ENCODE measurements around the gene ZCCHC7. TPM values are rescaled to one million over a fixed set of nuclear protein-coding genes. Genes with fewer than 3 reads are reported as not detected.

The ZCCHC7 gene
- total and polyA plus RNA-seq, 7 experiments from 2014 or later = 26.1 to 47.1 (median 40.3) TPM

DNA sequence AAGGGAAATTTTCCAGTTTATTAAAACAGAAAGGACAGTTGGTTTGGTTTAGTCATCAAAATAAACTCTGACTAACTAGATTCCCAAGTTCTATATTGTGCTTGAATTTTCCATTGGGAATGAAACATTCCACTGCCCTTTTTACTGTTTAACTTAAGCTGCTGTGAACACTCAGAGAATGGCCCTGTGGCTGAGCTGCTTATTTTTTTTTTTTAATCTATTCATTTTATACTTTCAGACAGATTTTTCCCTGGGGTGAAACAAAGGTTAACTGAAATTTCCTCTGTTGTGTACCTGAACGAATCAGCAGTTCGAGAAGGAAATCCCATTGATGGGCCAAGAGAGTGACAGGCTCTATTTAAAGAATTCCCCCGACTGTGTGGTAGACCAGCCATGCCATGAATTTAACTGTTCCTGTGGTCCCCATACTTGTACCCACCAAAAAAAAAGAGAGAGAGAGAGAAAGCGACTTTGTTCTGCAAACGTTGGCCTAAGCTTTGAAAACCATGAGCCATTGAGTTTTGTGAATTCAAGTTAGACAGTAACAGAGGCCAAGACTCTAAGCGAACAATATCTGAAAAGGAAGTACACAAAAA is 163.5 kb downstream of the ZCCHC7 start:
- Histone ChIP-seq H3K4me3 (ENCODE audit: low read length) (no peak overlapping the region), H3K27ac (ENCODE audit: low read depth, low read length) (no peak overlapping the region), H3K27me3 (ENCODE audit: control insufficient read depth in 2 of 2, insufficient read depth in 2 of 2, low read length in 2 of 2) (no peaks in the 10 kb centered on the region), H3K36me3 (ENCODE audit: control insufficient read depth in 2 of 3, insufficient read depth in 3 of 3, low read length in 3 of 3) (no peaks in the 10 kb centered on the region), H3K4me1 (ENCODE audit: control insufficient read depth in 2 of 2, insufficient read depth in 2 of 2, low read length in 2 of 2) (no peaks in the 10 kb centered on the region), H3K9me3 (ENCODE audit: control insufficient read depth in 2 of 3, low read length in 3 of 3) (no peaks in the 10 kb centered on the region)
- Mint-ChIP-seq H3K27me3 (no peaks in the 10 kb centered on the region), H3K36me3 (peaks cover 0 to 10% (median 8%) of the 10 kb centered on the region in 5 donors), H3K4me1 (peaks cover 7 to 40% (median 32%) of the 10 kb centered on the region in 7 donors), H3K4me3 (no peak overlapping the region), H3K27ac (peak overlapping the region in 2 of 9 donors; percentile 4 to 63), H3K9me3 (peaks cover 0 to 2% (median 0%) of the 10 kb centered on the region in 11 donors)
- CTCF ChIA-PET = no interaction called here
- intact Hi-C loops (cut with micrococcal nuclease) = no loop called here
- DNase-seq = no peak
- POLR2A ChIA-PET = interaction anchor here (0.5 kb wide), 1 partner anchor 737 kb away, joined by 3 read pairs; no protein-coding TSS in a partner anchor
- no peak for ATAC-seq

DNA sequence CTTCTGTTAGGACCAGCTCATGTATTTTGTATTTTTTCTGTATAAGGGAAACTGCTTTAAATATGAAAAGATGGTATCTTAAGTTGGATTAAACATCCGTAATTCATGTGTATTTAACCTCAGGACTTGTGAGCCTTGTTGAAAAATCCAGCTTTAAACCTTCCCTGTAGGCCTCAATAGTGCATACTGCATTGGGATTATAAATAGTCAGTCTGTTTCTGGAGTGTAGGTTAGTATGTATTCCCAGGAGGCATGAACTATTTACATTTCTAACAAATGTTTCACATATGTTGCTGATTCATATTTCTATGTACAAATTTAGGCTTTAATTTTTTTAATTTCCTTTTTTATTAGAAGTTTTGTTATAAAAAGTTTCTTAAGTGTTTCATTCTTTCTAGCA is 164.3 kb downstream of the ZCCHC7 start:
- H3K9me3 Mint-ChIP-seq = peaks cover 0 to 5% (median 0%) of the 10 kb centered on the region in 11 donors
- H3K27ac Mint-ChIP-seq = no peak overlapping the region
- no peak overlapping the region for H3K4me3 Mint-ChIP-seq
- POLR2A ChIA-PET = interaction anchor here (0.5 kb wide), 1 partner anchor 738 kb away, joined by 3 read pairs; no protein-coding TSS in a partner anchor
- H3K36me3 ChIP-seq (ENCODE audit: control insufficient read depth in 2 of 3, insufficient read depth in 3 of 3, low read length in 3 of 3) = no peaks in the 10 kb centered on the region
- H3K4me3 ChIP-seq (ENCODE audit: low read length) = no peak overlapping the region
- no peaks in the 10 kb centered on the region for H3K4me1 ChIP-seq (ENCODE audit: control insufficient read depth in 2 of 2, insufficient read depth in 2 of 2, low read length in 2 of 2)
- H3K27ac ChIP-seq (ENCODE audit: low read depth, low read length) = no peak overlapping the region
- no peak for DNase-seq
- peaks cover 0 to 15% (median 12%) of the 10 kb centered on the region in 5 donors for H3K36me3 Mint-ChIP-seq
- no peaks in the 10 kb centered on the region for H3K9me3 ChIP-seq (ENCODE audit: control insufficient read depth in 2 of 3, low read length in 3 of 3)
- no peaks in the 10 kb centered on the region for H3K27me3 Mint-ChIP-seq
- CTCF ChIA-PET = no interaction called here
- H3K4me1 Mint-ChIP-seq = peaks cover 11 to 47% (median 37%) of the 10 kb centered on the region in 7 donors
- intact Hi-C loops (cut with micrococcal nuclease) = no loop called here
- no peak for ATAC-seq
- no peaks in the 10 kb centered on the region for H3K27me3 ChIP-seq (ENCODE audit: control insufficient read depth in 2 of 2, insufficient read depth in 2 of 2, low read length in 2 of 2)

DNA sequence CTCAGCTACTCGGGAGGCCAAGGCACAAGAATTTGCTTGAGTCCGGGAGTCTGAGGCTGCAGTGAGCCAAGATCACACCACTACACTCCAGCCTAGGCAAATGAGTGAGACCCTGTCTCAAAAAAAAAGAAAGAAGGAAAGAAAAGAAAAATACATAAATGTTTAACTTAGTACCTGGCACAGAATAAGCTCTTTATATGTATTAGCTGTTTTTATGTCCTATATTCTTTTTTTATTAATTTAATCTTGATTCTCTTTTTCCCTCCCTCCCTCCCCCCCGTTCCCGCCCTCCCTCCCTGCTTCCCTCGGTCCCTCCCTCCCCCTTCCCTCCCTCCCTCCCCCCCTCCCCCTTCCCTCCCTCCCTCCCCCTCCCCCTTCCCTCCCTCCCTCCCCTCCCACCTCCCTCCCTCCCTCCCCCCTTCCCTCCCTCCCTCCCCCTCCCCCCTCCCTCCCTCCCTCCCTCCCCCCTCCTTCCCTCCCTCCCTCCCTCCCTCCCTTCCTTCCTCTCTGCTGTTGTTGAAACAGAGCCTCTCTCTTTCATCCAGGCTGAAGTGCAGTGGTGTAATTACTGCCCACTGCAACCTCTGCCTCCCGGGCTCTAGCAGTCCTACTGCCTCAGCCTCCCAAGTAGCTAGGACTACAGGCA is 166.3 kb downstream of the ZCCHC7 start:
- Histone ChIP-seq H3K4me1 (ENCODE audit: control insufficient read depth in 2 of 2, insufficient read depth in 2 of 2, low read length in 2 of 2) (no peaks in the 10 kb centered on the region), H3K27ac (ENCODE audit: low read depth, low read length) (no peak overlapping the region), H3K9me3 (ENCODE audit: control insufficient read depth in 2 of 3, low read length in 3 of 3) (no peaks in the 10 kb centered on the region), H3K36me3 (ENCODE audit: control insufficient read depth in 2 of 3, insufficient read depth in 3 of 3, low read length in 3 of 3) (no peaks in the 10 kb centered on the region), H3K4me3 (ENCODE audit: low read length) (no peak overlapping the region), H3K27me3 (ENCODE audit: control insufficient read depth in 2 of 2, insufficient read depth in 2 of 2, low read length in 2 of 2) (no peaks in the 10 kb centered on the region)
- peaks cover 0 to 18% (median 16%) of the 10 kb centered on the region in 5 donors for H3K36me3 Mint-ChIP-seq
- peak overlapping the region in 1 of 9 donors; percentile 25 for H3K27ac Mint-ChIP-seq
- ChIA-PET CTCF (interaction anchor here (0.9 kb wide), 1 partner anchor 14 kb away, joined by 5 read pairs; no protein-coding TSS in a partner anchor), POLR2A (no interaction called here)
- no peaks in the 10 kb centered on the region for H3K27me3 Mint-ChIP-seq
- peaks cover 0 to 5% (median 0%) of the 10 kb centered on the region in 11 donors for H3K9me3 Mint-ChIP-seq
- H3K4me1 Mint-ChIP-seq = peaks cover 21 to 53% (median 48%) of the 10 kb centered on the region in 7 donors
- DNase-seq = no peak
- ATAC-seq = no peak
- intact Hi-C loops (cut with micrococcal nuclease) = no loop called here
- H3K4me3 Mint-ChIP-seq = no peak overlapping the region

DNA sequence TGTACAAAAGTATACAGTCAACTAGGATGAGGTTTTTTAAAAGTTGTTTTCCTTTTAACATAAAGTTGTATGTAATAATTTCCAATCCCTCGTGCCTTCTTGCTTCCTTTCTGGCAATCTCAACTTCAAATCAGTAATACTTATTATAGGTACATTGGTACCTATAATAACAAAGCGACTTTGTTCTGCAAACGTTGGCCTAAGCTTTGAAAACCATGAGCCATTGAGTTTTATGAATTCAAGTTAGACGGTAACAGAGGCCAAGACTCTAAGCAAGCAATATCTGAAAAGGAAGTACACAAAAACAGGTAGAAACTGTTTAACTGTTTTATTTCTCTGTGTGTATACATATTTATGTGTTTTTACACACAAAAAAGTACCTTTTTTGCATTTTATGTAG is 166.9 kb downstream of the ZCCHC7 start:
- Histone ChIP-seq H3K27ac (ENCODE audit: low read depth, low read length) (no peak overlapping the region), H3K4me3 (ENCODE audit: low read length) (no peak overlapping the region), H3K9me3 (ENCODE audit: control insufficient read depth in 2 of 3, low read length in 3 of 3) (no peaks in the 10 kb centered on the region), H3K27me3 (ENCODE audit: control insufficient read depth in 2 of 2, insufficient read depth in 2 of 2, low read length in 2 of 2) (no peaks in the 10 kb centered on the region), H3K36me3 (ENCODE audit: control insufficient read depth in 2 of 3, insufficient read depth in 3 of 3, low read length in 3 of 3) (no peaks in the 10 kb centered on the region), H3K4me1 (ENCODE audit: control insufficient read depth in 2 of 2, insufficient read depth in 2 of 2, low read length in 2 of 2) (no peaks in the 10 kb centered on the region)
- Mint-ChIP-seq H3K27ac (no peak overlapping the region), H3K27me3 (no peaks in the 10 kb centered on the region), H3K4me1 (peaks cover 18 to 57% (median 51%) of the 10 kb centered on the region in 7 donors), H3K36me3 (peaks cover 0 to 18% (median 16%) of the 10 kb centered on the region in 5 donors), H3K4me3 (no peak overlapping the region), H3K9me3 (peaks cover 0 to 5% (median 0%) of the 10 kb centered on the region in 11 donors)
- ChIA-PET CTCF (no interaction called here), POLR2A (no interaction called here)
- no peak for ATAC-seq
- no peak for DNase-seq
- intact Hi-C loops (cut with micrococcal nuclease) = no loop called here

DNA sequence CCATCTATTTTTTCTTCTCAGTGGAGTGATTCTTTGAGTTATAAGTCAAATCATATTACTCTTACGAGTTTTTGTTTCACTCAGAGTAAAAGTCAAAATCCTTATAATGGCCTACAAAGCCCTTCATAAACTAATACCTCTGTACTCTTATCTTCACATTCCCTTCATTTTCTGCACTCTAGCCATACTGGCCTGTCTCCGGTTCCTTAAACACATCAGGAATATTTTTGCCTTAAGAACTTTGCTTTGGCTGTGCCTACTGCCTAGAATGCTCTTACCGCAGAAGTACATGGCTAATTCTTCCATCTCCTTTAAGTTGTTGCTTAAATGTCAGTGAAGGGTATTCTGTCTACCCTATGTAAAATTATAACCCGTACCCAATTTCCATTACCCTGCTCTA is 169.3 kb downstream of the ZCCHC7 start:
- Histone ChIP-seq H3K36me3 (ENCODE audit: control insufficient read depth in 2 of 3, insufficient read depth in 3 of 3, low read length in 3 of 3) (no peaks in the 10 kb centered on the region), H3K4me3 (ENCODE audit: low read length) (no peak overlapping the region), H3K9me3 (ENCODE audit: control insufficient read depth in 2 of 3, low read length in 3 of 3) (no peaks in the 10 kb centered on the region), H3K4me1 (ENCODE audit: control insufficient read depth in 2 of 2, insufficient read depth in 2 of 2, low read length in 2 of 2) (no peaks in the 10 kb centered on the region), H3K27ac (ENCODE audit: low read depth, low read length) (no peak overlapping the region), H3K27me3 (ENCODE audit: control insufficient read depth in 2 of 2, insufficient read depth in 2 of 2, low read length in 2 of 2) (no peaks in the 10 kb centered on the region)
- CTCF ChIA-PET = no interaction called here
- DNase-seq (no peak), ATAC-seq (no peak)
- peaks cover 23 to 63% (median 54%) of the 10 kb centered on the region in 7 donors for H3K4me1 Mint-ChIP-seq
- H3K27ac Mint-ChIP-seq = peak overlapping the region in 2 of 9 donors; percentile 6 to 10
- peaks cover 0 to 19% (median 16%) of the 10 kb centered on the region in 5 donors for H3K36me3 Mint-ChIP-seq
- no peaks in the 10 kb centered on the region for H3K27me3 Mint-ChIP-seq
- POLR2A ChIA-PET = no interaction called here
- intact Hi-C loops (cut with micrococcal nuclease) = loop anchor here in 1 of 2 donors (10.0 kb wide), 1 partner anchor 45 kb away; no protein-coding TSS in a partner anchor
- H3K9me3 Mint-ChIP-seq = peaks cover 0 to 5% (median 0%) of the 10 kb centered on the region in 11 donors
- H3K4me3 Mint-ChIP-seq = peak overlapping the region in 1 of 10 donors; percentile 7

DNA sequence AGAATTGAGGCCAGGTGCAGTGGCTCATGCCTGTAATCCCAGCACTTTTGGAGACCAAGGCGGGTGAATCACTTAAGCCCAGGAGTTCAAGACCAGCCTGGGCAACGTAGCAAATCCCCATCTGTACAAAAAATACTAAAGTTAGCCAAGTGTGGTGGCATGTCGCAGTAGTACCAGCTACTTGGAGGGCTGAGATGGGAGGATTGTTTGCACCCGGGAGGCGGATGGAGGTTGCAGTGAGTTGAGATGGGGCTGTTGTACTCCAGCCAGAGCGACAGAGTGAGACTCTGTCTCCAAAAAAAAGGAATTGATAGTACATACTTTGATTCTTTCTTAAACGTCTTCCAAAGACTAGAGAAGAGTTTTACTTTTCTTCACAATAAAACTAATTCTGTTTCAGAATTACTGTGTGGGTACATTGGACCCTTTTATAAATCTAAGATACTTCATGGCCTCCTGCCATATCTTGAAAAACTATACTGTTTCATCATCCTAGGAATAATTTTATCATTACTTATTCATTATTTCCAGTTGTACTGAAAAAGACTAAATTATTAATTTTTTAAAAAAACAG is 170.1 kb downstream of the ZCCHC7 start:
- H3K36me3 Mint-ChIP-seq = peaks cover 0 to 19% (median 16%) of the 10 kb centered on the region in 5 donors
- intact Hi-C loops (cut with micrococcal nuclease) = loop anchor here in 1 of 2 donors (10.0 kb wide), 1 partner anchor 46 kb away; no protein-coding TSS in a partner anchor
- no peaks in the 10 kb centered on the region for H3K27me3 ChIP-seq (ENCODE audit: control insufficient read depth in 2 of 2, insufficient read depth in 2 of 2, low read length in 2 of 2)
- H3K9me3 ChIP-seq (ENCODE audit: control insufficient read depth in 2 of 3, low read length in 3 of 3) = no peaks in the 10 kb centered on the region
- peaks cover 0 to 5% (median 0%) of the 10 kb centered on the region in 11 donors for H3K9me3 Mint-ChIP-seq
- no peak for DNase-seq
- H3K27ac ChIP-seq (ENCODE audit: low read depth, low read length) = no peak overlapping the region
- CTCF ChIA-PET = no interaction called here
- H3K4me1 ChIP-seq (ENCODE audit: control insufficient read depth in 2 of 2, insufficient read depth in 2 of 2, low read length in 2 of 2) = no peaks in the 10 kb centered on the region
- POLR2A ChIA-PET = no interaction called here
- peaks cover 23 to 63% (median 54%) of the 10 kb centered on the region in 7 donors for H3K4me1 Mint-ChIP-seq
- H3K36me3 ChIP-seq (ENCODE audit: control insufficient read depth in 2 of 3, insufficient read depth in 3 of 3, low read length in 3 of 3) = no peaks in the 10 kb centered on the region
- peak overlapping the region in 1 of 9 donors; percentile 71 for H3K27ac Mint-ChIP-seq
- H3K4me3 Mint-ChIP-seq = peak overlapping the region in 1 of 10 donors; percentile 45
- H3K4me3 ChIP-seq (ENCODE audit: low read length) = no peak overlapping the region
- H3K27me3 Mint-ChIP-seq = no peaks in the 10 kb centered on the region
- ATAC-seq = no peak
